Neural progenitor cell (in vitro differentiated cells): ENCODE measurements around the gene MEGF8. TPM values are rescaled to one million over a fixed set of nuclear protein-coding genes. Genes with fewer than 3 reads are reported as not detected.

Source experiments
- DNase-seq: peaks from one replicate; pipeline ENCODE4 v3.0.0-alpha.2; 2016; ENCODE audit warnings: low spot score
- H2AFZ ChIP-seq: fragments of 200-600 bp; sonication (generic); replicated peaks from 2 replicates; pipeline ENCODE4 v1.6.1; 2016; ENCODE audit warnings: antibody characterized with exemption
- H3F3A ChIP-seq: fragments of 200-600 bp; sonication (generic); 2 replicates; pipeline ENCODE4 v1.6.1; 2016; ENCODE audit warnings: antibody characterized with exemption, low read depth
- H3K27ac ChIP-seq: fragments of 200-600 bp; sonication (generic); 2 replicates; pipeline ENCODE4 v1.5.1; 2016; ENCODE audit warnings: mild to moderate bottlenecking
- H3K27me3 ChIP-seq: fragments of 200-600 bp; sonication (generic); 2 replicates; pipeline ENCODE4 v1.6.1; 2016; ENCODE audit warnings: mild to moderate bottlenecking, moderate library complexity
- H3K36me3 ChIP-seq: fragments of 200-600 bp; sonication (generic); 2 replicates; pipeline ENCODE4 v1.5.1; 2016
- H3K4me1 ChIP-seq: fragments of 200-600 bp; sonication (generic); 2 replicates; pipeline ENCODE4 v1.6.1; 2016; ENCODE audit warnings: mixed run types
- H3K4me2 ChIP-seq: fragments of 200-600 bp; sonication (generic); 2 replicates; pipeline ENCODE4 v1.6.1; 2016
- H3K4me3 ChIP-seq: fragments of 200-600 bp; sonication (generic); 2 replicates; pipeline ENCODE4 v1.5.1; 2016
- H3K79me2 ChIP-seq: fragments of 200-600 bp; sonication (generic); 2 replicates; pipeline ENCODE4 v1.6.1; 2016; ENCODE audit warnings: low read depth
- H3K9ac ChIP-seq: fragments of 200-600 bp; sonication (generic); 2 replicates; pipeline ENCODE4 v1.6.1; 2016
- H3K9me3 ChIP-seq: fragments of 200-600 bp; sonication (generic); 2 replicates; pipeline ENCODE4 v1.5.1; 2016; ENCODE audit warnings: low read depth
- H4K20me1 ChIP-seq: fragments of 200-600 bp; sonication (generic); 2 replicates; pipeline ENCODE4 v1.6.1; 2016; ENCODE audit warnings: low read depth
- H3K27ac Mint-ChIP-seq: 3 replicates; pipeline ENCODE4 v1.8.0; 2021; ENCODE audit warnings: mixed read lengths
- H3K27me3 Mint-ChIP-seq: 2 replicates; pipeline ENCODE4 v1.8.0; 2022; ENCODE audit warnings: low read depth, mild to moderate bottlenecking, inconsistent platforms, moderate library complexity, mixed read lengths; ENCODE audit not compliant: insufficient read depth
- H3K36me3 Mint-ChIP-seq: 3 replicates; pipeline ENCODE4 v1.8.0; 2021; ENCODE audit warnings: mixed read lengths
- H3K4me1 Mint-ChIP-seq: 3 replicates; pipeline ENCODE4 v1.8.0; 2021; ENCODE audit warnings: mixed read lengths
- H3K4me3 Mint-ChIP-seq: 3 replicates; pipeline ENCODE4 v1.8.0; 2021; ENCODE audit warnings: mild to moderate bottlenecking, moderate library complexity, mixed read lengths
- H3K9me3 Mint-ChIP-seq: 3 replicates; pipeline ENCODE4 v1.8.0; 2020; ENCODE audit warnings: mixed read lengths
- CTCF ChIP-seq: fragments of 200-600 bp; sonication (generic); IDR thresholded peaks from 2 replicates; pipeline ENCODE4 v1.5.1; 2017; ENCODE audit warnings: antibody characterized with exemption, mild to moderate bottlenecking
- EZH2 ChIP-seq: fragments of 200-600 bp; sonication (generic); IDR thresholded peaks from 2 replicates; pipeline ENCODE4 v1.6.1; 2017; ENCODE audit warnings: antibody characterized with exemption, mild to moderate bottlenecking, moderate library complexity
- EZH2phosphoT487 ChIP-seq: fragments of 200-600 bp; sonication (generic); IDR thresholded peaks from 2 replicates; pipeline ENCODE4 v1.6.1; 2017; ENCODE audit warnings: antibody characterized with exemption
- total RNA-seq: library from RNA; depleted of rRNA; stranded (reverse); fragments of >200 nt; gene quantifications from 2 replicates; pipeline ENCODE4 v1.2.3, GENCODE V29; 2015; ENCODE audit warnings: low replicate concordance

Gene MEGF8
- total RNA-seq, 1 donor from 2014 or later = 7.3 TPM

GRCh38 chr19:42292963-42293362 lies 32.5 kb upstream of the MEGF8 start:
- TF ChIP-seq CTCF (no peak), EZH2phosphoT487 (no peak), EZH2 (no peak)
- Mint-ChIP-seq H3K4me3 (no peak overlapping the region), H3K9me3 (no peaks in the 10 kb centered on the region), H3K36me3 (peaks cover 16% of the 10 kb centered on the region), H3K4me1 (peaks cover 2% of the 10 kb centered on the region), H3K27me3 (peaks cover 5% of the 10 kb centered on the region), H3K27ac (no peak overlapping the region)
- Histone ChIP-seq H3K9me3 (no peaks in the 10 kb centered on the region), H3K4me3 (no peak overlapping the region), H3K79me2 (no peaks in the 10 kb centered on the region), H3K27me3 (no peaks in the 10 kb centered on the region), H3K4me1 (no peaks in the 10 kb centered on the region), H2AFZ (no peak overlapping the region), H3F3A (peaks cover 30% of the 10 kb centered on the region), H3K27ac (no peak overlapping the region), H3K9ac (no peak overlapping the region), H4K20me1 (peaks cover 52% of the 10 kb centered on the region), H3K36me3 (no peaks in the 10 kb centered on the region), H3K4me2 (no peak overlapping the region)
- DNase-seq = no peak

GRCh38 chr19:42293540-42293939 lies 31.9 kb upstream of the MEGF8 start:
- H3K4me2 ChIP-seq = no peak overlapping the region
- peak overlapping the region; percentile 70 for H3K27ac Mint-ChIP-seq
- no peak overlapping the region for H3K27ac ChIP-seq
- H3K9ac ChIP-seq = no peak overlapping the region
- H2AFZ ChIP-seq = no peak overlapping the region
- peak; percentile 29 for DNase-seq
- H3K27me3 ChIP-seq = no peaks in the 10 kb centered on the region
- no peak overlapping the region for H3K4me3 Mint-ChIP-seq
- H3K36me3 ChIP-seq = no peaks in the 10 kb centered on the region
- peaks cover 16% of the 10 kb centered on the region for H3K36me3 Mint-ChIP-seq
- H3K9me3 Mint-ChIP-seq = no peaks in the 10 kb centered on the region
- H3K27me3 Mint-ChIP-seq = peaks cover 5% of the 10 kb centered on the region
- H4K20me1 ChIP-seq = peaks cover 48% of the 10 kb centered on the region
- peaks cover 30% of the 10 kb centered on the region for H3F3A ChIP-seq
- no peaks in the 10 kb centered on the region for H3K79me2 ChIP-seq
- TF ChIP-seq CTCF (no peak), EZH2phosphoT487 (no peak), EZH2 (no peak)
- no peaks in the 10 kb centered on the region for H3K4me1 ChIP-seq
- H3K9me3 ChIP-seq = no peaks in the 10 kb centered on the region
- no peak overlapping the region for H3K4me3 ChIP-seq
- peaks cover 2% of the 10 kb centered on the region for H3K4me1 Mint-ChIP-seq

GRCh38 chr19:42293948-42294347 lies 31.5 kb upstream of the MEGF8 start:
- no peaks in the 10 kb centered on the region for H3K9me3 Mint-ChIP-seq
- H3K27ac Mint-ChIP-seq = no peak overlapping the region
- Histone ChIP-seq H3K4me3 (no peak overlapping the region), H3F3A (peaks cover 30% of the 10 kb centered on the region), H3K9me3 (no peaks in the 10 kb centered on the region), H3K36me3 (no peaks in the 10 kb centered on the region), H3K27ac (no peak overlapping the region), H3K9ac (no peak overlapping the region), H3K27me3 (no peaks in the 10 kb centered on the region), H3K4me1 (no peaks in the 10 kb centered on the region), H3K79me2 (no peaks in the 10 kb centered on the region), H4K20me1 (peaks cover 44% of the 10 kb centered on the region), H2AFZ (no peak overlapping the region), H3K4me2 (no peak overlapping the region)
- peaks cover 2% of the 10 kb centered on the region for H3K4me1 Mint-ChIP-seq
- no peak overlapping the region for H3K4me3 Mint-ChIP-seq
- H3K27me3 Mint-ChIP-seq = peaks cover 5% of the 10 kb centered on the region
- TF ChIP-seq EZH2 = no peak
- TF ChIP-seq EZH2phosphoT487 = no peak
- TF ChIP-seq CTCF = no peak
- H3K36me3 Mint-ChIP-seq = peaks cover 16% of the 10 kb centered on the region
- DNase-seq = no peak
